ENCODE results near the gene RBAK. TPM values are rescaled to one million over a fixed set of nuclear protein-coding genes. Genes with fewer than 3 reads are reported as not detected.

RBAK gene
- total RNA-seq, 1 donor from 2014 or later = 14.8 TPM

- ATAC-seq = no peak
- DNase-seq (ENCODE audit: low spot score) = no peak
- intact Hi-C loops (cut with DNase I) = no loop called here
These were observed 71.7 kb downstream of the RBAK start for GRCh38 chr7:5117095-5117970.

Other genes starting within 250 kb of the RBAK start
- 0.98 TPM for gene PAPOLB, start 183.8 kb upstream of the RBAK start, total RNA-seq
- gene RADIL, start 162.1 kb upstream of the RBAK start, total RNA-seq = 19.8 TPM
- 3.7 TPM for gene MMD2, start 86.7 kb upstream of the RBAK start, total RNA-seq
- gene WIPI2, start 144.4 kb downstream of the RBAK start, total RNA-seq = 64.1 TPM
- gene SLC29A4, start 237.1 kb downstream of the RBAK start, total RNA-seq = 8.8 TPM

Measured in sciatic nerve (tissue), 2 donors.